SK-N-SH (cell line): ENCODE data around the gene HOXA5. TPM values are rescaled to one million over a fixed set of nuclear protein-coding genes. Genes with fewer than 3 reads are reported as not detected.

Experiments
- CTCF ChIA-PET: fragments of 300-600, 350-600 bp; formaldehyde crosslinking; extraction: SDS; loops from one replicate; lab custom pipeline; 2021; lab: Yijun Ruan, JAX
- POLR2A ChIA-PET: fragments of 350-600 bp; sonication (Branson Sonifier 250); formaldehyde crosslinking; extraction: SDS; loops from one replicate; lab custom pipeline; 2020; ENCODE audit warnings: antibody characterized with exemption, inconsistent platforms; lab: Yijun Ruan, JAX
- DNase-seq: peaks from one replicate; pipeline ENCODE4 v3.0.0; 2012
- H2AFZ ChIP-seq: fragments of 200-600 bp; sonication (generic); 2 replicates; pipeline ENCODE4 v1.8.1; 2016; ENCODE audit warnings: antibody characterized with exemption, mild to moderate bottlenecking, low read depth
- H3F3A ChIP-seq: fragments of 200-600 bp; sonication (generic); replicated peaks from 2 replicates; pipeline ENCODE3; 2016; ENCODE audit warnings: antibody characterized with exemption, mild to moderate bottlenecking; ENCODE audit not compliant: insufficient read depth
- H3K27ac ChIP-seq, 2 experiments: fragments of 200-500 bp in 1 of 2; fragments of 200-600 bp in 1 of 2; sonication (Bioruptor generic) in 1 of 2; sonication (generic), shearing (Covaris generic) in 1 of 2; 2 replicates each; pipeline versions ENCODE4 v1.5.1 to v1.6.1; 2014 to 2016; ENCODE audit warnings: low read depth in 2 of 2, inconsistent platforms in 1 of 2, low read length in 1 of 2, mild to moderate bottlenecking in 1 of 2, mixed read lengths in 1 of 2
- H3K27me3 ChIP-seq: fragments of 200-600 bp; sonication (generic), shearing (Covaris generic); 2 replicates; pipeline ENCODE4 v1.6.1; 2016; ENCODE audit warnings: mixed run types; ENCODE audit not compliant: insufficient read depth
- H3K36me3 ChIP-seq, 2 experiments: fragments of 200-500 bp in 1 of 2; fragments of 200-600 bp in 1 of 2; sonication (Bioruptor generic) in 1 of 2; sonication (generic) in 1 of 2; replicated peaks in 1 of 2; 2 replicates each; pipeline versions ENCODE3 to v1.5.1; 2014 to 2016; ENCODE audit warnings: low read length in 1 of 2, mild to moderate bottlenecking in 1 of 2; ENCODE audit not compliant: insufficient read depth in 2 of 2, control insufficient read depth in 1 of 2
- H3K4me1 ChIP-seq, 2 experiments: fragments of 200-500 bp in 1 of 2; fragments of 200-600 bp in 1 of 2; sonication (Bioruptor generic) in 1 of 2; sonication (generic), shearing (Covaris generic) in 1 of 2; 2 replicates each; pipeline versions ENCODE4 v1.5.1 to v1.6.1; 2014 to 2016; ENCODE audit warnings: low read depth in 1 of 2, low read length in 1 of 2, mixed run types in 1 of 2; ENCODE audit not compliant: insufficient read depth in 2 of 2, control insufficient read depth in 1 of 2
- H3K4me2 ChIP-seq: fragments of 200-600 bp; sonication (generic), shearing (Covaris generic); 2 replicates; pipeline ENCODE4 v1.6.1; 2017; ENCODE audit warnings: mixed run types
- H3K4me3 ChIP-seq, 2 experiments: fragments of 200-500 bp in 1 of 2; fragments of 200-600 bp in 1 of 2; sonication (Bioruptor generic) in 1 of 2; sonication (generic), shearing (Covaris generic) in 1 of 2; 2 replicates each; pipeline versions ENCODE4 v1.5.1 to v1.8.1; 2014 to 2016; ENCODE audit warnings: low read depth in 2 of 2, inconsistent platforms in 1 of 2, low read length in 1 of 2, mild to moderate bottlenecking in 1 of 2, mixed read lengths in 1 of 2, moderate library complexity in 1 of 2
- H3K79me2 ChIP-seq: fragments of 200-600 bp; sonication (generic); 2 replicates; pipeline ENCODE4 v1.8.1; 2017; ENCODE audit warnings: mild to moderate bottlenecking; ENCODE audit not compliant: insufficient read depth
- H3K9ac ChIP-seq: fragments of 200-600 bp; sonication (generic); 2 replicates; pipeline ENCODE4 v1.6.1; 2017; ENCODE audit warnings: mixed run types
- H3K9me2 ChIP-seq: fragments of 200-600 bp; sonication (generic); 2 replicates; pipeline ENCODE4 v1.6.1; 2017; ENCODE audit warnings: mixed run types
- H3K9me3 ChIP-seq: fragments of 200-600 bp; sonication (generic); 2 replicates; pipeline ENCODE4 v1.6.1; 2017; ENCODE audit warnings: mixed run types, mild to moderate bottlenecking, moderate library complexity
- H4K20me1 ChIP-seq: fragments of 200-600 bp; sonication (generic); 2 replicates; pipeline ENCODE4 v1.6.1; 2017; ENCODE audit warnings: mild to moderate bottlenecking, mixed run types; ENCODE audit not compliant: insufficient read depth
- CHD2 ChIP-seq: fragments of 150-350 bp; IDR thresholded peaks from 2 replicates; pipeline ENCODE4 v1.6.1; 2018; ENCODE audit warnings: low read length; ENCODE audit not compliant: partially characterized antibody
- EP300 ChIP-seq, 2 experiments: IDR thresholded peaks; 2 replicates each; pipeline versions ENCODE4 v1.4.0 to v1.6.1; 2012; ENCODE audit warnings: borderline replicate concordance in 1 of 2, low read depth in 1 of 2, low read length in 1 of 2
- FOXJ3 ChIP-seq: sonication (generic); formaldehyde crosslinking; IDR thresholded peaks from 2 replicates; pipeline ENCODE4 v1.5.1; 2020; ENCODE audit warnings: mild to moderate bottlenecking, missing genetic modification reagents
- FOXM1 ChIP-seq: IDR thresholded peaks from 2 replicates; pipeline ENCODE4 v1.4.0; 2012; ENCODE audit warnings: low read depth, mild to moderate bottlenecking
- GABPA ChIP-seq: IDR thresholded peaks from 2 replicates; pipeline ENCODE4 v1.4.0; 2012; ENCODE audit warnings: low read depth, mild to moderate bottlenecking
- GATA2 ChIP-seq: sonication (generic); formaldehyde crosslinking; IDR thresholded peaks from 2 replicates; pipeline ENCODE4 v1.5.0; 2020; ENCODE audit warnings: mild to moderate bottlenecking, missing genetic modification reagents
- IRF3 ChIP-seq: fragments of 150-350 bp; IDR thresholded peaks from 2 replicates; pipeline ENCODE4 v1.6.1; 2016; ENCODE audit warnings: mild to moderate bottlenecking, low read depth, low read length
- MEF2A ChIP-seq: IDR thresholded peaks from 2 replicates; pipeline ENCODE4 v1.4.0; 2012; ENCODE audit warnings: low read depth, borderline replicate concordance
- NRF1 ChIP-seq: IDR thresholded peaks from 2 replicates; pipeline ENCODE4 v1.6.1; 2012; ENCODE audit warnings: low read depth, mild to moderate bottlenecking, low read length
- RCOR1 ChIP-seq: fragments of 150-350 bp; IDR thresholded peaks from 2 replicates; pipeline ENCODE4 v1.6.1; 2017; ENCODE audit warnings: antibody characterized with exemption, low read length
- SMC3 ChIP-seq: IDR thresholded peaks from 2 replicates; pipeline ENCODE4 v1.6.1; 2012; ENCODE audit warnings: low read depth, low read length, improper control_type of control experiment
- ZBTB33 ChIP-seq: IDR thresholded peaks from 2 replicates; pipeline ENCODE4 v1.4.0; 2012; ENCODE audit warnings: low read depth, borderline replicate concordance
- WGBS: methylation state at CpG from one replicate; pipeline ENCODE4 v1.1.6; 2017; ENCODE audit warnings: low lambda C conversion rate; 5-methylcytosine and 5-hydroxymethylcytosine counted together
- polyA plus RNA-seq, 3 experiments: library from polyadenylated mRNA; depleted of rRNA; stranded (reverse); fragments of >200 nt; gene quantifications; 2 replicates each; pipeline ENCODE4 v1.2.3, GENCODE V29; 2012

The HOXA5 gene
- polyA plus RNA-seq, 1 of the 3 experiments (the other 2 are of a cell fraction): not detected

GRCh38 chr7:27099453-27100370 lies 43.8 kb downstream of the HOXA5 start:
- Histone ChIP-seq H3K27me3 (peaks cover 98% of the 10 kb centered on the region), H3K4me1 (no peaks in the 10 kb centered on the region; a peak in 1 of 4 replicates), H3K27ac (no peak overlapping the region), H3K4me2 (no peak overlapping the region), H2AFZ (no peak overlapping the region), H3K36me3 (no peaks in the 10 kb centered on the region), H3K9me3 (no peaks in the 10 kb centered on the region), H3K4me3 (no peak overlapping the region), H4K20me1 (no peaks in the 10 kb centered on the region), H3K9ac (no peak overlapping the region), H3F3A (no peaks in the 10 kb centered on the region), H3K79me2 (no peaks in the 10 kb centered on the region), H3K9me2 (no peaks in the 10 kb centered on the region)
- DNase-seq: no peak
- ChIA-PET POLR2A (no interaction called here), CTCF (interaction anchor here (1.0 to 2.7 kb wide), 9 partner anchors 14 to 376 kb away, joined by 3 to 8 read pairs (median 3); partner anchors contain the start of gene HOXA5)
- WGBS: 17% methylated on average over 8 of the region's 8 CpGs
- TF ChIP-seq FOXJ3 (no peak), SMC3 (no peak), CHD2 (no peak), FOXM1 (no peak), GABPA (no peak), MEF2A (no peak), IRF3 (no peak), GATA2 (CRISPR knock-in tag) (no peak), EP300 (IDR thresholded peaks at IDR 0.05; ENCODE audit: borderline replicate concordance in 1 of 2, low read depth in 1 of 2, low read length in 1 of 2) (no peak), RCOR1 (no peak), NRF1 (no peak), ZBTB33 (no peak)
